ENCODE data around the gene TXNRD2. TPM values are rescaled to one million over a fixed set of nuclear protein-coding genes. Genes with fewer than 3 reads are reported as not detected.
"Not testable (repeated sequence)": the region's sequence is repeated elsewhere in the genome, so short reads cannot be mapped to it uniquely, and the experiment has no call there.

TXNRD2 gene
- total RNA-seq, 4 donors from 2014 or later: 8.4 to 33.2 (median 15.7) TPM

DNA sequence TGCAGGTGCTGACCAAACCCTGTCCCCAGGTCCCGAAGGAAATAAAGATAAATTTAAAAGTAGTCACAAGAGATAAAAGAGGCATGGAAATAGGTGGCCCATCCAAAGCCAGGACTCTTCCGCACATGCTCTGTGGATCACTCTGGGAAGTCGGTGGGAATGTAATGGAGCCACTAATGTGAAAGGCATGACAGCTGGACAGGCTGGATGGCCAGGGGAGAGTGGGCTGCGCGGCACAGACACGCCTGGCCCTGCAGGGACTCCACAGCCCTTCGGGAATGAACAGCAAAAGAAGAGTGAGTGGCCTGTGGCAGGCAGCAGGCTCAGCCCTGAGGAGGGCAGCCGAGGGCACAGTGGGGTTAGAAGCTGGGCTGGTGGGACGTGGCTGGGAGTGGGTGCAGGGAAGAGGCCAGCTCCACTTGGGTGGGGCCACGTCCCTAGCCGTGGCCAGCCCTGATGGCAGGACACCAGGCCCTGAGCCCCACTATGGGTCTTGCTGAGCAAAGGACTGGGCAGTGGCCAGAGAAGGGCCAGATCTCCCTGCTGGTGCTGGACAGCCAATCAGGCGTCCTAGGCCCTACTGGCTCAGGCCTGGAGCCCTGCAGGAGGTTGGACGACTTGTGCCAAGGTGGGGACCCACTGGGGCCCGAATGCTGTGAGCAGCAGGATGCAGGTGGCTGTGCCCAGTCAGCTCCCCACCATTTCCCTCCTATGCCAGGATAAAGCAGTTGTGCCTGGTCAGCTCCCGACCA is 55.6 kb downstream of the TXNRD2 start:
- 74% methylated on average over 12 of the region's 15 CpGs for WGBS
- no peaks in the 10 kb centered on the region for H3K9me3 ChIP-seq
- peaks cover 65% of the 10 kb centered on the region for H3K4me1 ChIP-seq
- DNase-seq (ENCODE audit: low spot score in 2 of 2): peak in 1 of 2 donors; percentile 60
- peak overlapping the region; percentile 20 for H3K27ac ChIP-seq
- no peak overlapping the region for H3K4me3 ChIP-seq
- H3K36me3 ChIP-seq: no peaks in the 10 kb centered on the region
- no peaks in the 10 kb centered on the region for H3K27me3 ChIP-seq
- TF ChIP-seq, protein P1, sequence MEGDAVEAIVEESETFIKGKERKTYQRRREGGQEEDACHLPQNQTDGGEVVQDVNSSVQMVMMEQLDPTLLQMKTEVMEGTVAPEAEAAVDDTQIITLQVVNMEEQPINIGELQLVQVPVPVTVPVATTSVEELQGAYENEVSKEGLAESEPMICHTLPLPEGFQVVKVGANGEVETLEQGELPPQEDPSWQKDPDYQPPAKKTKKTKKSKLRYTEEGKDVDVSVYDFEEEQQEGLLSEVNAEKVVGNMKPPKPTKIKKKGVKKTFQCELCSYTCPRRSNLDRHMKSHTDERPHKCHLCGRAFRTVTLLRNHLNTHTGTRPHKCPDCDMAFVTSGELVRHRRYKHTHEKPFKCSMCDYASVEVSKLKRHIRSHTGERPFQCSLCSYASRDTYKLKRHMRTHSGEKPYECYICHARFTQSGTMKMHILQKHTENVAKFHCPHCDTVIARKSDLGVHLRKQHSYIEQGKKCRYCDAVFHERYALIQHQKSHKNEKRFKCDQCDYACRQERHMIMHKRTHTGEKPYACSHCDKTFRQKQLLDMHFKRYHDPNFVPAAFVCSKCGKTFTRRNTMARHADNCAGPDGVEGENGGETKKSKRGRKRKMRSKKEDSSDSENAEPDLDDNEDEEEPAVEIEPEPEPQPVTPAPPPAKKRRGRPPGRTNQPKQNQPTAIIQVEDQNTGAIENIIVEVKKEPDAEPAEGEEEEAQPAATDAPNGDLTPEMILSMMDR (IDR thresholded peaks at IDR 0.05): no peak
- no peak for TF ChIP-seq EP300 (IDR thresholded peaks at IDR 0.05)
- TF ChIP-seq POLR2A (IDR thresholded peaks at IDR 0.05): no peak
- no peak for TF ChIP-seq POLR2AphosphoS5 (IDR thresholded peaks at IDR 0.05)

DNA sequence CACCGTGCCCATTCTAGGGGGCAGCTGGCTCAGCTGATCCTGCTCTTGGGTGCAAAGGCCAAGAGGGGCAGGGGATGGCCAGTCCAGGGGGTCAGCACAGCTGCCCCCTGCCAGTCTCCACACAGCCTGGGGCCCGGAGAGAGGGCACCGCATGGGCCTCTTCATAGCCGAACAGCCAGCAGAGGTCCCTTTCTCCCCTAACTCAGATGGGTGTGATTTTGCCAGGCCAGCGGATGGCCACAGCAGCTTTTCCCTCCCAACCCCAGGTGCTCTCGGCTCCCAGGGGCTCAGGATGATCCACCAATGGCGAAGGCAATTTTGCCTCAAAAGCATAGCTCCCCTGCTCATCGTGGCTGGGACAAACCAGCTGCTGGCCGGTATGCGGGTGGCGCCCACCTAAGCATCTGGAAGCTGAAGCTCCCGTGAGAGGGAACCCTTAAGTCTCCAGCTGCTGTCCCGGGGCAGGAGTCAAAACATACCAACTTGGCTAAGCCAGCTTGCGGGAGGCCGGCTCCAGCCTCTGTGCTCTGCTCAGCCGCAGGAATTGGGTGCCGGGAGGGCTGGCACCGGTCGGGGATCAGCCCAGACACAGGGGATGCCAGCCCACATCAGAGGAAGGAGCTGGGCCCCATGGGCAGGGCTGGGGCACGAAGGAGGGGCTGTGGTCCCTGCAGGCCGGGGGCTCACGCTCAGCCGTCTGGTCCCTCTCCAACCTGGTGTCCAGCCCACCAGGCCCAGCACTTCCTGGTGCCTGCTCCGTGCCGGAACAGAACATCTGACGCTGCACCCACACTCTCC is 56.5 kb downstream of the TXNRD2 start:
- no peak overlapping the region for H3K27ac ChIP-seq
- WGBS: no CpG with 5 or more reads among the region's 26 CpGs
- no peak overlapping the region for H3K4me3 ChIP-seq

DNA sequence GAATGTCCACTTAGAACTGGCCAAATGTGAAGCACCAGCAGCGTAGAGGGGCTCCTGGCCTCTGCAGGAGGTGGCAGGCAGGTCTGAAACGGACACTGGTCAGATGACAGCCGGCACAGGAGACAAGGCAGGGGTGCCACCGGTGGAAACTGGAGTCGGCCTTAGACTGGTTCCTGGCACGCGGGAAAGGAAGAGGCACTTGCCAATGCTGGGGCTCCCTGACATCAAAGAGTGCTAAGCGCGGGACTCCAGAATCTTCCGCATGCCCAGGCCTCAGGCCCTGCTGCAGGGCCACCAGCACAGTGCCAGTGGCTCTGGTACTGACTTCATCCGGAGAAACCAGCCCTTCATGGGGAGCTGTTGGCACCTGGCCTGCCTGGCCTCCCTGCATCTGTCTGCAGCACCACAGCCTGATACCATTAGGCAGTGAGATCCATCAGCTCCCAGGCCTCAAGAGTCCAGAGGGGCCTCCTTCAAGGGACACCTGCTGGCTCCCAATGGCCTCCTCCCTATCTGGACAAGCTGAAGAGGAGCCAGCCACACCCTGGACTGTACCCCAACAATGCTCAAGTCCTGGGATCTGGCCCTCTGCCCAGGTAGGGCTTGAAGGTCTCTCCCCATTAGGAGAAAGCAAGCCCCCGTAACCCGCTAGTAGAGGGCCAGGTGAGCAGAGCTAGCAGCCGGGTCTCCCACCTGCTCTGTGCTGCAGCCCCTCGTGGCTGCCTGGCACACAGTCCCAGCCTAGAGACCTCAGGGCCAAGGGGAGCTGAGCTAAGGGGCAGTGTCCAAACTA is 57.3 kb downstream of the TXNRD2 start:
- no peaks in the 10 kb centered on the region for H3K9me3 ChIP-seq
- peaks cover 62% of the 10 kb centered on the region for H3K4me1 ChIP-seq
- TF ChIP-seq, protein P1 (IDR thresholded peaks at IDR 0.05): no peak
- TF ChIP-seq POLR2AphosphoS5 (IDR thresholded peaks at IDR 0.05) (no peak), POLR2A (IDR thresholded peaks at IDR 0.05) (no peak), EP300 (IDR thresholded peaks at IDR 0.05) (no peak)
- 91% methylated on average over 7 of the region's 15 CpGs for WGBS
- no peaks in the 10 kb centered on the region for H3K27me3 ChIP-seq
- H3K4me3 ChIP-seq: no peak overlapping the region
- no peak overlapping the region for H3K27ac ChIP-seq
- DNase-seq (ENCODE audit: low spot score in 2 of 2): peak in 1 of 2 donors; percentile 60
- no peaks in the 10 kb centered on the region for H3K36me3 ChIP-seq

More for the DNA sequence above, 56.5 kb downstream of the TXNRD2 start:
- H3K9me3 ChIP-seq: no peaks in the 10 kb centered on the region
- DNase-seq (ENCODE audit: low spot score in 2 of 2): peak in 1 of 2 donors; percentile 57
- H3K4me1 ChIP-seq: peaks cover 65% of the 10 kb centered on the region
- H3K36me3 ChIP-seq: no peaks in the 10 kb centered on the region
- TF ChIP-seq, protein P1 (IDR thresholded peaks at IDR 0.05): no peak
- no peak for TF ChIP-seq POLR2A (IDR thresholded peaks at IDR 0.05)
- H3K27me3 ChIP-seq: no peaks in the 10 kb centered on the region

DNA sequence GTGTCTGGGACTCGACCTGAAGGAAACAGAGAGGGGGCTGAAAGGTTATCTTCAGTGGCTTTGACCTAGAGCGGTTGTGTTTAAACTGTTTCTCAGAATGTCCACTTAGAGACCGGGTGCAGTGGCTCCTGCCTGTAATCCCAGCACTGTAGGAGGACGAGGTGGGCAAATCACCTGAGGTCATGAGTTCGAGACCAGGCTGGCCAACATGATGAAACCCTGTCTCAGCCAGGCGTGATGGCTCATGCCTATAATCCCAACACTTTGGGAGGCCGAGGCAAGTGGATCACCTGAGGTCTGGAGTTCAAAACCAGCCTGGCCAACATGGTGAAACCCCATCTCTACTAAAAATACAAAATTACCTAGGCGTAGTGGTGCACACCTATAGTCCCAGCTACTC is 58.2 kb downstream of the TXNRD2 start:
- 94% methylated on average over 8 of the region's 8 CpGs for WGBS
- peak in 1 of 2 donors; percentile 16 for DNase-seq (ENCODE audit: low spot score in 2 of 2)

DNA sequence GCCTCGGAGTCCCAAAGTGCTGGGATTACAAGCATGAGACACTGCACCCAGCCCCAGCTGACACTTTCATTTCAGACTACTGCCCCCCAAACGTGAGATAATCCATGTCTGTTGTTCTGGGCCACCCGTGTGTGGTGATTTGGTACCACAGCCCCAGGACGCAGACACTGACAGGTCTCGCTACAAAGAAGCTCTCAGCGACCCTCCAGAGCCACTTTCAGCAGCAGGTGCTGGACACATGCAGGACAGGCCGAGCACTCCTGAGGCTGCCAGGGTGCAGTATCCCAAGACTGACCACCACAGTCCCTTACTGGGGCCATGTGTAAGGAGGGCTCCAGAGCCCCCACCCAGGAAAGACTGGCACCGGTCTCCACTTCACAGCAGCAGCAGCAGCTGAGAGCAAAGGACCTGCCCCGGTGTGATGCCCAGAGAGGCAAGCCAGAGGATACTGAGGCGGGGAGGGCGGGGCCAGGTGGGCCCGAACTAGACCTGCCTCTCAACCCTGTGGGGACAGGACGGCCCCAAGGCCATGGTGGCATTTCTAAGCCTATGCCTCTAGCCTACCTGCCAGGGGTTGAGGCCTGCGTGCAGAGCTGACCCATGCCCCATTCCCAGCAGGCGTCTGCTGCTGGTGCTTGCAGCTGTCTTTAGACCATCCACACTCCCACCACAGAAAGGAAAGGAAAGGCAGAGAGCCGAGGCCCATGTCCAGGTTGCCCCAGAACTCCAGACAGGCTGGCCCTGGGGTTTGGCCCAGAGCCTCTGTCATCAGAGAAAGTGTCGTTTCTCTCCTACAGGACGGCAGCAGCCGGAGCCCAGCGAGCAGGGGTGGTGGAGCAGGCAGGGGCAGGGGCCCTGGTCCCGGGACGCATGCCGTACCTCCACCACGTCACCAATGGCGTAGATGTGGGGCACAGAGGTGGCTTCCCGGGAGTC is 58.9 kb downstream of the TXNRD2 start:
- TF ChIP-seq, protein P1 (IDR thresholded peaks at IDR 0.05): no peak
- TF ChIP-seq POLR2A (IDR thresholded peaks at IDR 0.05): no peak
- TF ChIP-seq POLR2AphosphoS5 (IDR thresholded peaks at IDR 0.05): no peak
- no peak for TF ChIP-seq EP300 (IDR thresholded peaks at IDR 0.05)
- Histone ChIP-seq H3K27ac (peak overlapping the region; percentile 36), H3K4me3 (no peak overlapping the region), H3K27me3 (no peaks in the 10 kb centered on the region), H3K9me3 (no peaks in the 10 kb centered on the region), H3K4me1 (peaks cover 50% of the 10 kb centered on the region), H3K36me3 (no peaks in the 10 kb centered on the region)
- DNase-seq (ENCODE audit: low spot score in 2 of 2): peak; percentile 59
- 92% methylated on average over 17 of the region's 26 CpGs for WGBS

More for the DNA sequence above, 58.2 kb downstream of the TXNRD2 start:
- not testable (repeated sequence) for H3K36me3 ChIP-seq, H3K27ac ChIP-seq, H3K9me3 ChIP-seq, H3K4me3 ChIP-seq, H3K27me3 ChIP-seq
- H3K4me1 ChIP-seq: peaks cover 57% of the 10 kb centered on the region
